Ishikawa (cell line): ENCODE measurements around the gene HLCS.

Experiments used
- CEBPB ChIP-seq: IDR thresholded peaks from 2 replicates; pipeline ENCODE4 v1.6.1; 2012
- CREB1 ChIP-seq: IDR thresholded peaks from 2 replicates; pipeline ENCODE4 v1.6.1; 2012; ENCODE audit warnings: low read depth
- EGR1 ChIP-seq: IDR thresholded peaks from 2 replicates; pipeline ENCODE4 v1.6.1; 2012
- EP300 ChIP-seq: IDR thresholded peaks from 2 replicates; pipeline ENCODE4 v1.6.1; 2012; ENCODE audit warnings: borderline replicate concordance
- FOXM1 ChIP-seq: IDR thresholded peaks from 2 replicates; pipeline ENCODE4 v1.6.1; 2012; ENCODE audit warnings: low read depth, borderline replicate concordance
- MAX ChIP-seq: IDR thresholded peaks from 2 replicates; pipeline ENCODE4 v1.6.1; 2012
- NFIC ChIP-seq: IDR thresholded peaks from 2 replicates; pipeline ENCODE4 v1.6.1; 2012
- RAD21 ChIP-seq: IDR thresholded peaks from 2 replicates; pipeline ENCODE4 v1.6.1; 2012; ENCODE audit warnings: low read depth
- TAF1 ChIP-seq: IDR thresholded peaks from 2 replicates; pipeline ENCODE4 v1.6.1; 2012; ENCODE audit warnings: low read depth, mild to moderate bottlenecking
- TCF12 ChIP-seq: IDR thresholded peaks from 2 replicates; pipeline ENCODE4 v1.6.1; 2012; ENCODE audit warnings: low read depth
- TEAD4 ChIP-seq: IDR thresholded peaks from 2 replicates; pipeline ENCODE4 v1.6.1; 2012
- USF1 ChIP-seq: IDR thresholded peaks from 2 replicates; pipeline ENCODE4 v1.6.1; 2012
- YY1 ChIP-seq: IDR thresholded peaks from 2 replicates; pipeline ENCODE4 v1.6.1; 2012; ENCODE audit warnings: low read depth
- ZBTB7A ChIP-seq: IDR thresholded peaks from 2 replicates; pipeline ENCODE4 v1.6.1; 2012; ENCODE audit warnings: low read depth
- TF ChIP-seq, protein P1 (sequence below): IDR thresholded peaks from 2 replicates; pipeline ENCODE4 v1.6.1; 2012; ENCODE audit warnings: low read depth, mild to moderate bottlenecking

The HLCS gene

GRCh38 chr21:36728371-36729111 lies 237.9 kb downstream of the HLCS start:
- TF ChIP-seq TAF1 (no peak), EGR1 (no peak), YY1 (no peak), CEBPB (no peak), NFIC (no peak), TCF12 (no peak), RAD21 (no peak), TEAD4 (no peak)
- TF ChIP-seq, protein P1, sequence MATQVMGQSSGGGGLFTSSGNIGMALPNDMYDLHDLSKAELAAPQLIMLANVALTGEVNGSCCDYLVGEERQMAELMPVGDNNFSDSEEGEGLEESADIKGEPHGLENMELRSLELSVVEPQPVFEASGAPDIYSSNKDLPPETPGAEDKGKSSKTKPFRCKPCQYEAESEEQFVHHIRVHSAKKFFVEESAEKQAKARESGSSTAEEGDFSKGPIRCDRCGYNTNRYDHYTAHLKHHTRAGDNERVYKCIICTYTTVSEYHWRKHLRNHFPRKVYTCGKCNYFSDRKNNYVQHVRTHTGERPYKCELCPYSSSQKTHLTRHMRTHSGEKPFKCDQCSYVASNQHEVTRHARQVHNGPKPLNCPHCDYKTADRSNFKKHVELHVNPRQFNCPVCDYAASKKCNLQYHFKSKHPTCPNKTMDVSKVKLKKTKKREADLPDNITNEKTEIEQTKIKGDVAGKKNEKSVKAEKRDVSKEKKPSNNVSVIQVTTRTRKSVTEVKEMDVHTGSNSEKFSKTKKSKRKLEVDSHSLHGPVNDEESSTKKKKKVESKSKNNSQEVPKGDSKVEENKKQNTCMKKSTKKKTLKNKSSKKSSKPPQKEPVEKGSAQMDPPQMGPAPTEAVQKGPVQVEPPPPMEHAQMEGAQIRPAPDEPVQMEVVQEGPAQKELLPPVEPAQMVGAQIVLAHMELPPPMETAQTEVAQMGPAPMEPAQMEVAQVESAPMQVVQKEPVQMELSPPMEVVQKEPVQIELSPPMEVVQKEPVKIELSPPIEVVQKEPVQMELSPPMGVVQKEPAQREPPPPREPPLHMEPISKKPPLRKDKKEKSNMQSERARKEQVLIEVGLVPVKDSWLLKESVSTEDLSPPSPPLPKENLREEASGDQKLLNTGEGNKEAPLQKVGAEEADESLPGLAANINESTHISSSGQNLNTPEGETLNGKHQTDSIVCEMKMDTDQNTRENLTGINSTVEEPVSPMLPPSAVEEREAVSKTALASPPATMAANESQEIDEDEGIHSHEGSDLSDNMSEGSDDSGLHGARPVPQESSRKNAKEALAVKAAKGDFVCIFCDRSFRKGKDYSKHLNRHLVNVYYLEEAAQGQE = no peak

GRCh38 chr21:36727866-36728265 lies 238.6 kb downstream of the HLCS start:
- TF ChIP-seq EGR1 (no peak), MAX (no peak), YY1 (no peak), TCF12 (no peak), NFIC (no peak)
- TF ChIP-seq, protein P1 = no peak

DNA sequence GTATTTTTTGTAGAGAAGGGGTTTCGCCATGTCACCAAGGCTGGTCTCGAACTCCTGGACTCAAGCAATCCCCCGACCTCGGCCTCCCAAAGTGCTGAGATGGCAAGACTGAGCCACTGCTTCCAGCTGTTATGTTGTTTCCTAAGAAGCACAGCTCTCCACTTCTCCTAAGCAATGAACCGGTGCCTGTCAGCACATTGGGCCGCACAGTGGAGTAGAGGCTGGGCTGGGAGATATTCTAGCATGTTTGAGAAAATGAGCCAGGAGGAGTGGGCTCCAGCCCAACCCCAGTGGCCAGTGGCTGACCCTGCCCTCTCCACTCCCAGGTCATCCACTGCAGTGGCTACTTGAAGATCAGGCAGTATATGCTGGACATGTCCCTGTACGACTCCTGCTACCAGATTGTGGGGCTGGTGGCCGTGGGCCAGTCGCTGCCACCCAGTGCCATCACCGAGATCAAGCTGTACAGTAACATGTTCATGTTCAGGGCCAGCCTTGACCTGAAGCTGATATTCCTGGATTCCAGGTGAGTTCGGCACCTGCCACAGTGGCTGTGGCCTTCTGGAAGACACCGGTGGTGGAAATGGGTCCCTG lies 240.6 kb downstream of the HLCS start:
- TF ChIP-seq EGR1 (no peak), ZBTB7A (no peak), USF1 (no peak), MAX (no peak), EP300 (no peak), YY1 (no peak), TAF1 (no peak), TEAD4 (no peak), TCF12 (no peak), RAD21 (no peak), NFIC (no peak), CEBPB (no peak), FOXM1 (no peak), CREB1 (no peak)
- TF ChIP-seq, protein P1 = no peak

- TF ChIP-seq ZBTB7A (no peak), FOXM1 (no peak), EP300 (no peak), TCF12 (no peak), USF1 (no peak), MAX (no peak), YY1 (no peak), NFIC (no peak), TAF1 (no peak), RAD21 (no peak), EGR1 (no peak)
Measured at GRCh38 chr21:36724660-36725059, 241.8 kb downstream of the HLCS start.
